Body of pancreas (tissue), 4 donors: Measurements from ENCODE around the gene LGI2. TPM values are rescaled to one million over a fixed set of nuclear protein-coding genes. Genes with fewer than 3 reads are reported as not detected.

Experiments
- ATAC-seq: fragments of 150-250 bp; one replicate; pipeline ENCODE4 v1.9.1; 2016
- DNase-seq, 4 donors: peaks; one replicate each; pipeline ENCODE4 v3.0.0-alpha.2; 2019
- H3K27ac ChIP-seq, 4 donors: fragments of 200-600 bp; sonication (generic); 1 replicate in 3 of 4; 2 replicates in 1 of 4; pipeline versions ENCODE4 v1.5.1 to v1.6.1; 2016 to 2019; ENCODE audit warnings: mild to moderate bottlenecking in 1 of 4, mixed read lengths in 1 of 4, moderate library complexity in 1 of 4
- H3K27me3 ChIP-seq, 2 donors: fragments of 200-600 bp; sonication (generic); one replicate each; pipeline ENCODE4 v1.6.0; 2016; ENCODE audit warnings: mild to moderate bottlenecking in 1 of 2
- H3K36me3 ChIP-seq, 2 donors: fragments of 200-600 bp; sonication (generic); replicated peaks in 1 of 2; 2 replicates each; pipeline ENCODE4 v1.5.1; 2016; ENCODE audit warnings: low read depth in 2 of 2; ENCODE audit not compliant: insufficient read depth in 1 of 2
- H3K4me1 ChIP-seq: fragments of 200-600 bp; sonication (generic); one replicate; pipeline ENCODE4 v1.6.0; 2016
- H3K4me3 ChIP-seq, 2 donors: fragments of 200-600 bp; sonication (generic); 1 replicate in 1 of 2; 2 replicates in 1 of 2; pipeline ENCODE4 v1.5.1; 2016 to 2019
- H3K9me3 ChIP-seq, 3 donors: fragments of 200-600 bp; sonication (generic); 1 replicate in 2 of 3; 2 replicates in 1 of 3; pipeline ENCODE4 v1.5.1; 2016
- CTCF ChIP-seq, 7 experiments: fragments of 450-650 bp in 4 of 7; fragments of 200-600 bp in 3 of 7; sonication (generic) in 3 of 7; IDR thresholded peaks; one replicate each; pipeline ENCODE4 v1.5.1; 2016 to 2019; ENCODE audit warnings: antibody characterized with exemption in 7 of 7
- POLR2A ChIP-seq, 3 donors: fragments of 450-650 bp; IDR thresholded peaks; one replicate each; pipeline ENCODE4 v1.6.1; 2016; ENCODE audit warnings: antibody characterized with exemption in 3 of 3, mild to moderate bottlenecking in 2 of 3
- WGBS, 2 donors: methylation state at CpG; one replicate each; pipeline ENCODE4 v1.1.5; 2017; 5-methylcytosine and 5-hydroxymethylcytosine counted together
- intact Hi-C: fragments of 100-400 bp; cut with DNase I; formaldehyde crosslinking; loops from one replicate; pipeline ENCODE4 v1.15.1; 2023
- total RNA-seq, 2 donors: library from RNA; depleted of rRNA; stranded (reverse); fragments of >200 nt; gene quantifications; one replicate each; pipeline ENCODE4 v1.1.0, GENCODE V29; 2016

Gene LGI2
- total RNA-seq, 2 donors from 2014 or later: 0.78 to 2.0 TPM

DNA sequence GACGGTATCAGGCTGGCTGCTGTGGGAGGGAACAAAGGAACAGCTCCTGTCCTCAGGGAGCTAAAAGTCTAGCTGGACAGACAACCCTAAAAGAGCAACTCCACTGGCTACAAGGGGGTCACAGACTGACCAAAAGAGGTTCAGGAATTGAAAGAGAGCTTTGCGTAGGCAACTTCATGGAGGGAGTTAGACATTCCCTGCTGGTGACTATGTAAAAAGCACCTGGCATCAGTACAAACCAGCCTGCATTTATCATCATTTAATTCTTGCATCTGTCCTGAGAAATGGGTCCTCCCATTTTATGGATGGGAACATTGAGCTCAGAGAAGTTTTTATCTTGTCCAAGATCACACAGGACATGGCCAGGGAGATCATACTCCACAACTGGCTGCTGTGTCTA is 1.4 kb upstream of the LGI2 start:
- no peaks in the 10 kb centered on the region for H3K27me3 ChIP-seq

GRCh38 chr4:25031077-25031621 is 403 bp upstream of the LGI2 start:
- Histone ChIP-seq H3K4me1 (peaks cover 7% of the 10 kb centered on the region), H3K9me3 (no peaks in the 10 kb centered on the region), H3K4me3 (no peak overlapping the region), H3K36me3 (no peaks in the 10 kb centered on the region), H3K27ac (peak overlapping the region in 1 of 4 donors; percentile 44), H3K27me3 (no peaks in the 10 kb centered on the region)
- no peak for TF ChIP-seq CTCF (IDR thresholded peaks at IDR 0.05)
- TF ChIP-seq POLR2A (IDR thresholded peaks at IDR 0.05): no peak
- 3 to 10% methylated on average over 15 to 22 of the region's 26 CpGs for WGBS, 2 donors
- DNase-seq: peak in 3 of 4 donors; percentile 21 to 41 (median 21)
- intact Hi-C loops: no loop called here
- peak; percentile 44 for ATAC-seq

More for the DNA sequence above, 1.4 kb upstream of the LGI2 start:
- no peak for ATAC-seq
- H3K4me1 ChIP-seq: peaks cover 7% of the 10 kb centered on the region
- intact Hi-C loops: no loop called here
- no peaks in the 10 kb centered on the region for H3K9me3 ChIP-seq
- TF ChIP-seq POLR2A (IDR thresholded peaks at IDR 0.05) (no peak), CTCF (IDR thresholded peaks at IDR 0.05) (peak in 1 of 7 experiments; percentile 4)
- H3K4me3 ChIP-seq: no peak overlapping the region
- no peaks in the 10 kb centered on the region for H3K36me3 ChIP-seq
- H3K27ac ChIP-seq: no peak overlapping the region
- WGBS, 2 donors: 86 to 89% methylated on average over 2 of the region's 2 CpGs
- no peak for DNase-seq

- no peaks in the 10 kb centered on the region for H3K36me3 ChIP-seq
- H3K27me3 ChIP-seq: no peaks in the 10 kb centered on the region
- peak in 1 of 4 donors; percentile 45 for DNase-seq
- no peak overlapping the region for H3K27ac ChIP-seq
- TF ChIP-seq POLR2A (IDR thresholded peaks at IDR 0.05) (no peak), CTCF (IDR thresholded peaks at IDR 0.05) (no peak)
- peak; percentile 31 for ATAC-seq
- peaks cover 7% of the 10 kb centered on the region for H3K4me1 ChIP-seq
- peak overlapping the region; percentile 20 to 46 for H3K4me3 ChIP-seq
- no peaks in the 10 kb centered on the region for H3K9me3 ChIP-seq
- 46 to 80% methylated on average over 1 to 19 of the region's 19 CpGs for WGBS, 2 donors
- intact Hi-C loops: no loop called here
Measured at GRCh38 chr4:25029479-25030276, 1.1 kb downstream of the LGI2 start.

GRCh38 chr4:25028851-25029250 is 1.9 kb downstream of the LGI2 start:
- Histone ChIP-seq H3K36me3 (no peaks in the 10 kb centered on the region), H3K4me1 (peaks cover 7% of the 10 kb centered on the region), H3K4me3 (no peak overlapping the region), H3K27ac (no peak overlapping the region), H3K27me3 (no peaks in the 10 kb centered on the region), H3K9me3 (no peaks in the 10 kb centered on the region)
- TF ChIP-seq CTCF (IDR thresholded peaks at IDR 0.05): no peak
- no peak for TF ChIP-seq POLR2A (IDR thresholded peaks at IDR 0.05)
- no peak for ATAC-seq
- WGBS, 2 donors: 90 to 93% methylated on average over 3 of the region's 3 CpGs
- intact Hi-C loops: no loop called here
- DNase-seq: no peak
